ENCODE data around the gene CHSY3. TPM values are rescaled to one million over a fixed set of nuclear protein-coding genes. Genes with fewer than 3 reads are reported as not detected.

The CHSY3 gene
- total RNA-seq, 2 donors from 2014 or later = 4.9 to 5.8 TPM

- DNase-seq (ENCODE audit: low spot score) = no peak
- intact Hi-C loops (cut with DNase I) = no loop called here
Observed at GRCh38 chr5:130011986-130012385, 107.7 kb downstream of the CHSY3 start.

- intact Hi-C loops (cut with DNase I) = no loop called here
- DNase-seq (ENCODE audit: low spot score) = no peak
Observed at GRCh38 chr5:130017173-130017572, 112.9 kb downstream of the CHSY3 start.

GRCh38 chr5:130018641-130019040 lies 114.4 kb downstream of the CHSY3 start:
- no peak for DNase-seq (ENCODE audit: low spot score)
- intact Hi-C loops (cut with DNase I) = no loop called here

- no peak for DNase-seq (ENCODE audit: low spot score)
- intact Hi-C loops (cut with DNase I) = no loop called here
Observed at GRCh38 chr5:130021000-130021399, 116.7 kb downstream of the CHSY3 start.

- DNase-seq (ENCODE audit: low spot score) = no peak
- intact Hi-C loops (cut with DNase I) = no loop called here
Observed at GRCh38 chr5:130021876-130022275, 117.6 kb downstream of the CHSY3 start.

- intact Hi-C loops (cut with DNase I) = no loop called here
- DNase-seq (ENCODE audit: low spot score) = no peak
Observed at GRCh38 chr5:130023604-130024003, 119.3 kb downstream of the CHSY3 start.

GRCh38 chr5:130024006-130024405 lies 119.7 kb downstream of the CHSY3 start:
- no peak for DNase-seq (ENCODE audit: low spot score)
- intact Hi-C loops (cut with DNase I) = no loop called here

- intact Hi-C loops (cut with DNase I) = no loop called here
- DNase-seq (ENCODE audit: low spot score) = no peak
Observed at GRCh38 chr5:130025511-130025910, 121.2 kb downstream of the CHSY3 start.

GRCh38 chr5:130032807-130033206 lies 128.5 kb downstream of the CHSY3 start:
- DNase-seq (ENCODE audit: low spot score) = peak; percentile 70
- intact Hi-C loops (cut with DNase I) = no loop called here

- intact Hi-C loops (cut with DNase I) = no loop called here
- no peak for DNase-seq (ENCODE audit: low spot score)
Observed at GRCh38 chr5:130034566-130035210, 130.4 kb downstream of the CHSY3 start.

GRCh38 chr5:130035388-130035787 lies 131.1 kb downstream of the CHSY3 start:
- no peak for DNase-seq (ENCODE audit: low spot score)
- intact Hi-C loops (cut with DNase I) = no loop called here

GRCh38 chr5:130037905-130038304 lies 133.6 kb downstream of the CHSY3 start:
- intact Hi-C loops (cut with DNase I) = no loop called here
- DNase-seq (ENCODE audit: low spot score) = no peak

- intact Hi-C loops (cut with DNase I) = no loop called here
- DNase-seq (ENCODE audit: low spot score) = no peak
Observed at GRCh38 chr5:130043834-130044233, 139.6 kb downstream of the CHSY3 start.

GRCh38 chr5:130045334-130045733 lies 141.1 kb downstream of the CHSY3 start:
- no peak for DNase-seq (ENCODE audit: low spot score)
- intact Hi-C loops (cut with DNase I) = no loop called here

GRCh38 chr5:130050585-130050984 lies 146.3 kb downstream of the CHSY3 start:
- no peak for DNase-seq (ENCODE audit: low spot score)
- intact Hi-C loops (cut with DNase I) = no loop called here

GRCh38 chr5:130052752-130053151 lies 148.5 kb downstream of the CHSY3 start:
- DNase-seq (ENCODE audit: low spot score) = no peak
- intact Hi-C loops (cut with DNase I) = no loop called here

GRCh38 chr5:130055572-130055971 lies 151.3 kb downstream of the CHSY3 start:
- no peak for DNase-seq (ENCODE audit: low spot score)
- intact Hi-C loops (cut with DNase I) = no loop called here

GRCh38 chr5:130061746-130062145 lies 157.5 kb downstream of the CHSY3 start:
- no peak for DNase-seq (ENCODE audit: low spot score)
- intact Hi-C loops (cut with DNase I) = no loop called here

- DNase-seq (ENCODE audit: low spot score) = no peak
- intact Hi-C loops (cut with DNase I) = no loop called here
Observed at GRCh38 chr5:130063603-130064002, 159.3 kb downstream of the CHSY3 start.

- intact Hi-C loops (cut with DNase I) = no loop called here
- no peak for DNase-seq (ENCODE audit: low spot score)
Observed at GRCh38 chr5:130064484-130064883, 160.2 kb downstream of the CHSY3 start.

- DNase-seq (ENCODE audit: low spot score) = no peak
- intact Hi-C loops (cut with DNase I) = no loop called here
Observed at GRCh38 chr5:130065617-130066016, 161.4 kb downstream of the CHSY3 start.

- intact Hi-C loops (cut with DNase I) = no loop called here
- peak; percentile 77 for DNase-seq (ENCODE audit: low spot score)
Observed at GRCh38 chr5:130066644-130067043, 162.4 kb downstream of the CHSY3 start.
